Suppressor macrophage treated with lipopolysaccharide for 4 hours (primary cell): ENCODE measurements around the gene FGF1.

Source experiments
- DNase-seq: peaks from one replicate; pipeline ENCODE4 v3.0.0-alpha.2; 2020

Gene FGF1

DNA sequence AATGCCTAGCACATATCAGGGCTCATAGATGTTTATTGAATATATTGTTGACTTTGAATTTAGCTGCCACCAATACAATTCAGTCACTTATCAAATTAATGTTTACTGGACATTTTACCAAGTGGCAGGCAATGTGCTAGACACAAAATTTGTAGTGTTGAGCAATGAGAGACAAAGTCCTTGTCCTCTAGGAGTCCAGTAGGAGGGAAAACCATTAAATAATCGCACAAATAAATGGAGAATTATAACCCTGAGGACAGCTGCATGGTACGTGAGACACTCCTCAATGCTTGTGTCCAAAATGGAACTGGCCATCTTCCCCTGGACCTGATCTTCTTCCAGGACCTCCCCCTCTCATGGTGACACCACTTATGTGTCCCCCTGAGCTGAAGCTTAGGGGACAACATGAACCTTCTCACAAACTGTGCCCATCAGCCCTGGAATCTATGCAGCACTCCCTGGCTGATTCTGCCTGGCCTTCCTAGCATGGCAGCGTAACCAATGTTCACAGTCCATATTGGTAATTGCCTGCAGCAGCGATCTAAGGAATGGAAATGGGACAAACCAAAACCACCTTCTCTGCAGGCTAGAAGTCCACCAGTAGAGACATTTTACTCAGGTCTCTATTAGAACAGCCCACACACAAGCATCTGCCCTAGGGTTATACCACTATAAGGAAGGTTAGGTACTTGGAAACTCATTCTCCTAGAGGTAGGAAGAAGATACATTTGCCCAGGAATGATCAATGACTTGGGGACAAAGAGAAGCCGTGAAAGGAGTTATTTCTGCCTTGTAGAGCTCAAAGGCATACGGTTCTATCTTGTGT lies 75.5 kb downstream of the FGF1 start:
- no peak for DNase-seq

DNA sequence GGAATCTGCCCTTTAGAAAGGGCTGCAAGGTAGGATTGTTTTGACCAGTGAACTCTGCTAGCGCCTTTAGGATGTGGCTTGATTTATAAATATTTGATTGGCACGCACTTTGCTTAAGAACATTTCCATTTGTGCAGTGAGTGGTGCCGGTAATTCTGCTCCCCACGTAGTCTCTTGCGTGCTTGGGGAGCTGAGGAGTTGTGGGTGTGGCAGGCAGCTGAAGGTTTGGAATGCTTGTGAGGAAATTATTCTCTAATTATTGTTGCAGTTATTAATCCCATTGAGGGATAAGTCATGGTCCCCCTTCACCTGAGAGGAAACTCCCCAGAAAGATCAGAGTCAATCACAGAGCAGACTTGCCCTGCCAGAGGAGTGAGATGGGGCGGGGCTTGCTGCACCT lies 76.7 kb downstream of the FGF1 start:
- no peak for DNase-seq

DNA sequence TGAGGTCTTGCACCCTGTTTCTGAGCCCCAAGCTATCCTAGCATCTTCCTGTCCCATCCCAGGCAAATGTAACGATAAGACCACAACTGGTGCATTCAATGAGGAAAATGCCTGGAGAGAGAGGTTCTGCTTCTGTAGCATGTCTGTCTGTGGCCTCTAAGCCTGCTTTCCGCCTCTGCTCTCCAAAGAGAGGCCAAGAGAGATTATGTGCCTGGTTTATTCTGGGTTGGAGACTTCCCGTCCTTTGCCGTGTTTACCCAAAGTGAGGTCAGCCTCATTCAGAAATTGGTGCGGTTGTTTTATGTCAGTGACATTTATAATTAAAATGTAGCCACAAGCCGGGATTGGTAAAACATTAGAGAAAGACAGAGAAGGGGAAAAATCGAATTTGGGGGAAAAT lies 77.8 kb downstream of the FGF1 start:
- DNase-seq = no peak

DNA sequence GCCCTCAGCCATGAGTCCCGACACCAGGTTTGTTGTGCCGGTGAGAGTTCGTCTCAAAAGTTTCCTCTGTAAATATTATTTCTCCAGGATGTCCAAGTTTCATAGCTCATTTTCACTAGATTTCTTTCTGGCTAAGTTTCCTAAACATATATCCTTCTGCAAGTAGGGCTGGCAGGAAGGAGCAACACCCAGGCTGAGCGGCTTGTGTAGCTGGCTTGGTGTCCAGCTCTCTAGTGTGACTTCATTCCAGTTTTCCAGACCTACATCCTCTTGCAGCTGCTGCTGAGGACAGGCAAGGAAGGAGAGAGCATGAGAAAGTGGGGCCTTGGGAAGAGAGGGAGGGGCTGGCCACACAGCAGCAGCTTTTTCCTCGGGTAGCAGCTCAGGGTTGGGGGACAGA lies 80.3 kb downstream of the FGF1 start:
- DNase-seq = no peak

DNA sequence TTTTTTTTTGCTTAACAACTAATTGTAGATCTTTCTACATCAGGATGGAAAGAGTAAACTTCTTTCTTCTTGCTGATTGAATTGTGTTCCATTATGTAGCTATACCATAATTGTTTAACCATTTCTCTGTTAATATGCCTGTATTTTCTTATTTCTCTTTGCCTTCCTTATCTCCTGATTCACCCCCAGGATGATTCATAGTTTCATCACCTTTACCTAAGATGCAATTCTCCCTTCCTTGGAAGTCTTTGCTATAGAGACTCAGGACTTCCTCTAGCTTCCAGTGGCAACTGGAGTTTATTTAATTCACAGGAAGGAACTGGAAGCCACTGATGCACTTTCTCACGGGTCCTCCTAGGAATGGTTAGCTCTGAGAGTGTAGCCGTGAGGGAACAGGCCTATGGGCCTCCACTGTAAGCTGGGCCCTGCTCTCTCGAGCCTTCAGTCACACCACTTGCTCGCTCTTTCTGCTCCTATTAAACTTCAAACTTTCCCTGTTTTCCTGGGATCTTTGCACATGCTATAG lies 83.1 kb downstream of the FGF1 start:
- DNase-seq = no peak

DNA sequence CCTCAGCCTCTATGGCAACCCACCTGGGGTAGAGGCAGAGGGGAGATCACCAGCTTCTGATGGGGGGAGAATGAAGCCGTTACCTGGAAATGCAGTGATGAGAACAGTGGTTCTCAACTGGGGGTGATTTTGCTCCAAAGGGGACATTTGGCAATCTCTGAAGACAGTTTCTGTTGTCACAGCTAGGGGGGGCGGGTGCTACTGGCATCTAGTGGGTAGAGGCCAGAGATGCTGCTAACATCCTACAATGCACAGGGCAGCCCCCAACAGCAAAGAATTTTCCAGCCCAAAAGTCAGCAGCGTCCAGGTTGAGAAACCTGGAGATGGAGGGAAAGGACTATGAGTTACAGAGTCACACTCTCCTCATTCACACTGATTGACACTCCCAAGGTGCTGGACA lies 84.5 kb downstream of the FGF1 start:
- DNase-seq = no peak

DNA sequence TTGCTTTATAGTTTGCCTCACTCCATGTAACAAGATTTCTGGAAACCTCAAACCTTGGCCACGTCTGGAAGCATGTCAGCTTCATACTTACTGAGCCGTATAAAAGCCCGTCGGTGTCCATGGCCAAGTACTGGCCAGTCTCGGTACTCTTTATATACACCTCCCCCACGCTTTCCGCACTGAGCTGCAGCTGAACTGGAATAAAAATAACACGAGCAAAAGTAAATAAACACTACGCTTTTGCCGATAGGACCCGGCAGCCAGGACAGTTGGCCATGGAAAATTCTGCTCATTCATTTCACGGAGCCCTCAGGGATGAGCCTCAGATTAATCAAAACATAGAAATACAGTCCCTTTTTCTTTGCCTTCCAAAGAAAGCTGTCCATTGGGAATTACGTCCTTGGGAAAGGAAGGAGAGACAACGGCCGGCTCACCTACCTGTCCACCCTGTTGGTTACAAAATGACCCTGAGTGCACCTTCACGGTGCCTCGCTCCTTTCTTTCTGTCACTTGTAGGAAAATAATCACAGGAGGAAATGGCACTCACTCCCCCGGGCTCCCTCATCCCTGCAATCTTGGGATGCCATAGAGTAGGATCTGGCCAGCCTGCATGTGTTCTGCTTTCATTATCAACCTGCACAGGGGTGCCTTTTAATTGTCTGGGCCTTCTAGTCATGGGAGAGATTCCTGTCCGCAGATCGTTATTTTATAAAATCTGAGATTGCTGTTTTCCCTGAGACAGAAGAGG lies 85.1 kb downstream of the FGF1 start:
- no peak for DNase-seq

DNA sequence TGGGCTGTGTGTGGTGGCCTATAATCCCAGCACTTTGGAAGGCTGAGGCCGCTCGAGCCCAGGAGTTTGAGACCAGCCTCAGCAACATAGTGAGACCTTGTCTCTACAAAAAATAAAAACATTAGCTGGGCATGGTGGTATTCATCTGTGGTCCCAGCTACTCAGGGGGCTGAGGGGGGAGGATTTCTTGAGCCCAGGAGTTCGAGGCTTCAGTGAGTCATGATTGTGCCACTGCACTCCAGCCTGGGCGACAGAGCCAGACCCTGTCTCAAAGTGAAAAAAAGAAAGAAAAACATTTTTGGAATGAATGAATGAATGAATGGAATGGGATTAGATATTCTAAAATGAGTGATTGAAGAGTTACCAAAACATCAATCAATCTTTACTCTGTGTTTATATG lies 85.8 kb downstream of the FGF1 start:
- no peak for DNase-seq

DNA sequence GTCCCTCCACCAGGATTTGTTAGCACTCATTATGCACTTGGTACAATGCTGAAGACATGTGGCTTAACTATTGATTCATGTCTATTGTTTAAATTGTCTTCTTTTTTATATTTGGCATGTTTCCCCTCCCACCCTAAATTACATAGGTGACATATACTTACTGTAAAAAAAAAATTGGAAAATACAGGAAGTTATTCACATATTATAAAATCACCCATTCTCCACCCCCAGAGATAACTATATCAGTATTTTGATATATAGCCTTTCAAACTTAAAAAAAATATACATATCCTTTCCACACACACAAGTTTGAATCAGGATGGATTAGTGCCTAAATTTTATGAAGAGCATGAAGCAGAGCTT lies 87.6 kb downstream of the FGF1 start:
- DNase-seq = no peak

DNA sequence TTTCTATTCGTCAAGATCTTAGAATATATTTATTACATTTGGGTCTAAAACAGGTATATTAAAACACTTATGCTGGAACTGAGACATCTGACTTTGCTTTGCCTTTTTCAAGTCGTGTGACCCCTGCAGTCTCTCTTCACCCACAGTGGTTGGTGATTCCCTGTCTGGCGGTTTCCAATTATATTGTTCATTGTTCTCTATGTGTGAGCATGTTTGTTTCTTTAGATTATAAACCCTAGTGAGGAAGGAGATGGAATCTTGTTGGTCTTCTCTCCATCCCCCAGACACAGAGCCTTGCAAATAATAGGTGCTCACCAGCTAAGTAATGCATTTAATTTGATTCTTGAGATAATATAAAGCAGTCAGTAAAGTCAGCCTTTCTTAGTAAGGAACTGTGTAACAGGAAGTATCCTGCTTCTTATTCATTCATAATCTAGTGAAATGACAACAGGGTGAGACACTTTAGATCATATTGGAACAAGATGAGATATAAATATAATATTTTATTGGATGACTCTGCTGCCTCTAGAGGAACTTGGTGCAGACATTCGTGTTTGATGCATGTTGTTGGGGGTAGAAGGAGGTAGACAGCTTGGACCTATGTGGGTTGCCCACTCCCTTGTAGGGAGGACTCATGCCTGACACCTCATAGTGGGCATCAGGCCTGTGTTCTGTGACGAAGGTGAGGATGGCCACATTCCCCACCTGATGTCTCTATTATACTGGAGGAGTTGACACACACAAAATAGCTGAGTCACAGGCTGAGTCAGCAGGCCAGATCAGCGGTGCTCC lies 88.1 kb downstream of the FGF1 start:
- peak; percentile 20 for DNase-seq

DNA sequence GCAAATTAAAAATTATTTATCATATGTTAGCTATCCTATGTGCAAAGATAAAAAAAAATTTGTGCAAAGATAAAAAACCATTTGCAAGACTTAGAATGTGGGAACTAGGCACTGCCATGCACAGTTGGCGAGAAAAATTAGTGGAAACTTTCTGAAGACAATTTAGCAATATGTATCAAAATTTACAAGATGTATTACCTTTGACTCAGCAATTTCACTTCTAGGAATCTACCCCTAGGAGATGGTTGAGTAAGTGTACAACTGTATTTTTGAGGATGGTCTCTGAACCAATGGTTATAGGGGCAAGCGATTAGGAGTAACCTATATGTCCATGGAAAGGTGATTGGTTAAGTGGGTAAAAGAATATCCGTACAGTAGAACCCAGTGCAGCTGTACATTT lies 88.9 kb downstream of the FGF1 start:
- DNase-seq = no peak

DNA sequence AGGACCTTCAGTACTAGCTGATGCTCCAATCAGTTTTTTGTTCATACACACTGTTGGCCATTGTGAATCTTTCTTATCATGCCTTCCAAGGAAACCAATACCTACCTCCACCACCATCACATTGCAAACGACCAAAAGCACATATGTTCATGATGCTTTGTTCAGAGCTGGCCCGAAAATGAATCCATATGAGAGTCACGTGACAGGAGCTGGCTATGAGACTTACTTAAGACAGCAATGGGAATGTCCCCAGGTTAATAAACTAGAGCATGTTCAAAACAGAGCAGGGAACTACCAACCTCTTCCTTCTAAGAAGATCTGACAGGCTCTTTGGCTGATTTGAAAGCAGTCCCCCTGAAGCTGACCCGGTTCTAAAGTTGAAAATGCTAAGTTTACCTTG lies 93.5 kb downstream of the FGF1 start:
- DNase-seq = no peak

DNA sequence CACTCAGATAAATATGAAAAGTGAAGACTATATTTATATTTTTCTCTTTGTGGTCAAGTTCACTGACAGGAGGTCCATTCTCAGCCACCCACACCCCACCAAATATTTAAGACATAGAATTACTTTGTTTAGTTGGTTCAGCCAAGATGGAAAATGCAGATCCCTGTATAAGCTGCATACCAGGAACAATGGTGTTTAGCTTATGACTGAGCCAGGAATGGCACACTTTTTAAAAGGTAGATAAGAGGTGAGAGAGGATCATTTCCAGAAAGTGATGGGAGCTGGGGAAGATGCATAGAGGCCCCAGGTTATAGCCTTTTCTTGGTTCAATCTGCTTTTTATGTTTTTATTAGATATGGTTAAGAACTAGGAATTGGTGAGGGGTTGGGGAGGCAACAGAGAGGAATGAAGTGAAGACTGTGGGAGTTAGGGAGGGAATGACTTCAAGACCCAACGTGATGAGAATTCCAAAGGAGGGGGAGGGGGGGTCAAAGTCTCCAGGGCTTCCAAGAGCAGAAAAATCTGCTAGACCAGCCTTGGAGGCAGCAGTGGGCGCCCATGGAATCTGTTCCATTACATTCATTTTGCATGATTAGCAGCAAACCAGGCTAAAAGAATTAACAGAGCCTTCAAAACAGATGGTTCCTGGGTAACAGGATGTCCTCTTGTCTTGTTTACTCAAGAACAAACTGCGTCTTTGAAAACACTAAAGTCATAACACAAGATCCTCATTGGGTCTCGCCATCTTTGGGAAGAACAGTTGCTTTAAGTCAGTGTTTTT lies 95.2 kb downstream of the FGF1 start:
- no peak for DNase-seq

DNA sequence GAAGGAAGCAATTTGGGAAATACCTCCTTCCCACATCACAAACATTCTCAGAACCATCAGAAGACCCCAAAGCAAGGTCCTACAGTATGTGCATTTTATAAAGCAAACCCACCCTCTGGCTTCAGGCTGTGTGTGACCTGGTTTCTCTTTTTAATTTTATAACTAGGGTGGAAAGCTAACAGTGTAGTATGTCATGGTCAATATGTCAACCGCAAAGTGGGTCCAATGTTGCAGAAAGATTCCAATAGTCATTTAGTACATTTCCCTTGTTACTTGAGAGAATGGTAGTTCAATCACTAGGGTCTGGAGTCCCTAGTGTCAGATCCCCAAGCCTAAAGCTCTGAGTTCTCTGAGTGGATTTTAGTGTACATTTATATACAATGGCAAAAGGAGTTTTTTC lies 96.2 kb downstream of the FGF1 start:
- DNase-seq = no peak

DNA sequence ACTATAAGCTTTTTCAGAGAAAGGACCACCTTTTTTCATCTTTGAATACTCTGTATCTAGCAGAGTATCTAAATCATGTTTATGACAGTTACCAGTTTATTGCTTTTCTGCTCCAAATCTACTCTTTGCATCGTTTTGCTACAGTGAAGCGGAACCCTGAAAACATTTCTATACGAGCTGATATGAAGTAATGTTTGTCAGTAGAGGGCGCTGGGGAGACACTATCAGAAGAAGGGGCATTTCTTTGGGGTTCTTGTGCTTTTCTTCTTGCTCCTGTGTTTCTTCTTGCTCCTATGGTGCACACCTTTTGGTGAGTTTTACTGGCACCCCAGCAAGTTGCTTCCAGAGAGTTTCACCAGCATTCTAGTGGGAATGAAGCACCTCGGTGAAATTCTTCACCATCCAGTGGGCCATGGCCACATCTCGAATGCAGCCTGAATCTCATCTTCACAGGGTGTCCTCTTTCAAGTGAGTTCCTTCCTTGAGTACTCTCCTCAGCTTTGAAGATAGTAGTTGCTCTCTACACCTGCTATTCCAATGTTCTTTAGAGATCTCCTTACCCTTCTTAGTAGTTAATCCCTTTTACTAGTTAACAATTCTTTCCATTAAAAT lies 98.4 kb downstream of the FGF1 start:
- DNase-seq = peak; percentile 51

DNA sequence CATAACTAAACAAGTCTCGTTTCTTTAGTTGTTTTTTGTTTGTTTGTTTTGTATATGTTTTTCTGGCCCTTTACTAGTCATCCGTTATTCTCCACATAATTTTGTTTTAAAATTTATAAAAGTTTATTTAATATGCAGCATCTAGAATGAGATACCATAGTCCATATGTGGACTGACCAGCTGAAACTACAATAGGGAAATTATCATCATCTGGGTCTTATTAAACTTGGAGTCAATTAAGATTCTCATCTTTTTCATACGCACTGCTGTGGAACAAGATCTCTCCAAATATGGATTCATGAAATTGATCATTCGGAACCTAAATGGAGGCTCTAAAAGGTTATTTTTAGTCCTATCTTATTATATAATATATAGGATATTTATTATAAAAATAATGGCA lies 99.3 kb downstream of the FGF1 start:
- no peak for DNase-seq

DNA sequence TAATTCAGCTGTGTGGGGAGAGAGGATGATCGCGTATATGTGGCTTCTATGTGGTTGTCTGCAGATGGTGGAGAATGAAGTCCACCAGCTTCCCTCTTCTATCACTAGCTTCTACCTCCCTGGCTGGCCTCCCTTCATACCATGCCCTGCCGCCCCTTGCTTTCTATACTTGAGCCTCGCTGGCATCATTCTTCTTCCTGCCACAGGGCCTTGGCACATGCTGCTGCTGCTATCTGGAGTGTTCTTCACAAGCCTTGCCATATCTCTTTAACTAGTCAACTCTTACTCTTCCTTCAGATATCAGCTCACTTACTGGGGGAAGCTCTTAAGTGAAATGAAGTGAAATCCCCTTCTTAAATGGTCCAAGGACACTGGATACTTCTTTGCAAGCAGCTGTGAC lies 100.4 kb downstream of the FGF1 start:
- DNase-seq = no peak

DNA sequence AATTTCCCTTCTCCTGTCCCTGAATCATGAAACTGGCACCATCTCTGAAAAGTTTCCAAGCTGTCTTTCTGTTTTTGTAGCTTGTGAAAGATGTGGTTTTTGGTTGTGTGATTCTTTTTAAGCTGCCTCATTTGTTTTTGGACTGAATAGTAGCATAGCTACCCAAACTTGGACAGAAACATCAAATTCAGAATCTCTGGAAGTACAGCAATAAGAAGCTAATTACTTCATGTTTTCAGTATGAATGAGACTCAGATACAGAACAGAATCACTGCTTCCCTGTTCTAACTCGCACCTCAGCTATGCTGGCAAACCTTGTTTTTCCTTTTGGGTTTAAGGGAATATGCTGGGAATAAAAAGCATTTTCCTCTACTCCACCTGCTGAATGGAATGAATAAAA lies 101.0 kb downstream of the FGF1 start:
- no peak for DNase-seq

DNA sequence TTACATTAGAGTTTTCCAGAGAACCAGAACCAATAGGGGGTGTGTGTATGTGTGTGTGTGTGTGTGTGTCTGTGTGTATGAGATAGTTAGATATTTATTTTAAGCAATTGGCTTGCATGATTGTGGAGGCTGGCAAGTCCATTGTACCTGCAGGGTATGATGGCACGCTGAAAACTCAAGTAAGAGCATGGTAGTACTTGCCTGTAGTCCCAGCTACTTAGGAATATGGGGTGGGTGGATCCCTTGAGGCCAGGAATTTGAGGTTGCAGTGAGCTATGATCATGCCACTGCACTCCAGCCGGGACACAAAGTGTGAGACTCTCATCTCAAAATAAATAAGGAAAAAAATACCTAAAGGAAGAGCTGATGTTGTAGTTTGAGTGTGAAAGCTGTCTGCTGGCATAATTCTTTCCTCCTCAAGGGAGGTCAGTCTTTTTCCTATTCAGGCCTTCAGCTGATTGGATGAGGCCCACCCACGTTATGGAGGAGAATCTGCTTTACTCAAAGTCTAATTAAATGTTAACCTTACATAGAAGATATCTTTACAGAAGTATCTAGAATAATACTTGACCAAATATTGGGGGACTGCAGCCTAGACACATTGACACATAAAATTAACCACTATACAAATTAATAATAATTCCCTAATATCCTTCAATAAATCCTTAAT lies 107.6 kb downstream of the FGF1 start:
- no peak for DNase-seq

DNA sequence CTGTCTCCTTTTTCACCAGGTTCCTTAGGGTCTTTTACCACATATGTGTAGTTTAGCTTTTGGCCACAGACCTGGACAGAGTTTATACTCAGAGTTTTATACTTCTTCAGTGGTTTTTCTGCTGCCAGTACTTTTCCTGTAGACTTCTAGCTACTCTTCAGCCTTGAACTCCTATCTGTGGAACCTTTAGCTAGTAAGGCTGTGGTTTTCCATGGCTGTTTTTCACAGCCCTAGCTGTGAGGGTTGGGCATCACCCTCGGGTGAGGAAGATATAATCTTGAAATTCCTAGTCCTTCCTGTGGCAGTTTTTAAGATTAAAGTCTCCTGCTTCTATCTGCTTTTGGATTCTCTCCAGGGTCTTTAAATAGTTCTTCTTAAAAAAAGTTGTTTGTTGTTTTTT lies 109.1 kb downstream of the FGF1 start:
- DNase-seq = no peak

DNA sequence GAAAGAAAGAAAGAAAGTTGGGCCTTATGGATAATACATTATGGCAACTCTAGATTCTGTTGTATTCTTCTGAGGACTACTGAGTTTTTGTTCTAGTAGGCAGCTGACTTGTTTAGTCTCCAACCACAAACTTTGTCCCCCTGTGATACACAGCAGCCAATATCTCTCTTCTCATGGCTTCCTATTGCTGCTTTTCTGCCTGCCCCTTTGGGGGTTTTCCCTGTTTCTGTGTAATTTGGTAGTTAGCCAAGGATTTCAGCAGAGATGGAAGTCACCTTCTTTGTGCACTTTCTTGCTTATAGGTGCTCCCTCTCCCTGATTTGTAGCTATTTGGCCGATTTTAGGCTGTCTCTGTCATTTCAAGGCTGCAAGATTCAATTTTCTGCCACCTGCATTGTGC lies 109.6 kb downstream of the FGF1 start:
- DNase-seq = no peak

DNA sequence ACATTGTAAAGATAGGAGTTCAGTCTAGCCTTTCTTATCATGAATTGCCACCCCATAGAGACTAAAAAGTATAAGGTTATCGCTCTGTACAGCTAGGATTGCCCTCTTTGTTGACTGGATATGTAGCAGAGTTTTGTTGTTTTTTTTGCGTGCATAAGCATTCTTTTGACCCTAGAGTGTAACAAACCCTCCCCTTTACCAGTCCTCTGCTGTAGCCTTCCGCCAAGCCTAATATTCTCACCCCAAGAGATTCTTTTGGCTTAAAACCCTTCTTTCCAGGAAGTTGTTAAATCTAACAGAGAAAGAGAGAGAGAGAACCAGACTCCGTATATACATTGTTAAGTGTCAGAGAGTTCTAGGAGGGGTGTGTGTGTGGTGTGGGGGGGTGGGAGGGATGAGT lies 113.9 kb downstream of the FGF1 start:
- no peak for DNase-seq
